GM03348 (cell line): ENCODE results near the gene DMBT1.
"Not testable (repeated sequence)": the region's sequence is repeated elsewhere in the genome, so short reads cannot be mapped to it uniquely, and the experiment has no call there.

Source experiments
- DNase-seq: peaks from one replicate; pipeline ENCODE4 v3.0.0; 2012; ENCODE audit warnings: low spot score

The DMBT1 gene

GRCh38 chr10:122586070-122586469 is 25.5 kb downstream of the DMBT1 start:
- not testable (repeated sequence) for DNase-seq

- DNase-seq: no peak
Measured at GRCh38 chr10:122587098-122587760, 26.7 kb downstream of the DMBT1 start.

- DNase-seq: no peak
Measured at GRCh38 chr10:122588381-122588780, 27.8 kb downstream of the DMBT1 start.

GRCh38 chr10:122590153-122590552 is 29.6 kb downstream of the DMBT1 start:
- DNase-seq: no peak

DNA sequence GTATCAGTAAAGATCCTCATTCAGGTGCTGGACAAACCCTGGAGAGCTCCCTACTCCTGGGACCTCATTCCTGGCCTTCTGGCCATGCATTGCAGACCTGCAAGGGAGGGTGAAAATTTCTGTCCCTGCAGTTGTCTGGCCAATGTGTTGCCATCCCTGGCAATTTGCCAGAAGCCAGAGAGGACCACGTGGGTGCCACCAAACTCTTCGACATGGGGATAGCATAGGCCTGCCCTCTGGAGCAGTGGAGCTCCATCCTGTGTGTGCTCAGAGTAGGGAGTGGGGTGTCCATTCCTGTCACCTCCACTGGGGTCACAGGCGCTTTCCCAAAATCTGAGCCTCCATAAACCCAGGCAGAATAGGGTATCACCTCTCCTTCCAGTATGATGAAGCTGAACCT is 31.2 kb downstream of the DMBT1 start:
- DNase-seq: no peak

- no peak for DNase-seq
Measured at GRCh38 chr10:122592161-122592560, 31.6 kb downstream of the DMBT1 start.

- no peak for DNase-seq
Measured at GRCh38 chr10:122617476-122618270, 57.1 kb downstream of the DMBT1 start.

- DNase-seq: no peak
Measured at GRCh38 chr10:122618461-122619165, 58.1 kb downstream of the DMBT1 start.

DNA sequence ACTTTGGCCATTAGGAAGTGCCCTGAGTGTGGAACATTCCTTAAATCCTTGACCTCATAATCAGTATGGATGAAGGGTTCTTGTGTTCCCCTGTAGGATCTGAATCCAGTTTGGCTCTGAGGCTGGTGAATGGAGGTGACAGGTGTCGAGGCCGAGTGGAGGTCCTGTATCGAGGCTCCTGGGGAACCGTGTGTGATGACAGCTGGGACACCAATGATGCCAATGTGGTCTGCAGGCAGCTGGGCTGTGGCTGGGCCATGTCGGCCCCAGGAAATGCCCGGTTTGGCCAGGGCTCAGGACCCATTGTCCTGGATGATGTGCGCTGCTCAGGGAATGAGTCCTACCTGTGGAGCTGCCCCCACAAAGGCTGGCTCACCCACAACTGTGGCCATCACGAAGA is 60.4 kb downstream of the DMBT1 start:
- not testable (repeated sequence) for DNase-seq

GRCh38 chr10:122624546-122624945 is 64.0 kb downstream of the DMBT1 start:
- DNase-seq: no peak

GRCh38 chr10:122630526-122630925 is 70.0 kb downstream of the DMBT1 start:
- no peak for DNase-seq

- no peak for DNase-seq
Measured at GRCh38 chr10:122632031-122632430, 71.5 kb downstream of the DMBT1 start.

- DNase-seq: no peak
Measured at GRCh38 chr10:122632576-122632975, 72.0 kb downstream of the DMBT1 start.

DNA sequence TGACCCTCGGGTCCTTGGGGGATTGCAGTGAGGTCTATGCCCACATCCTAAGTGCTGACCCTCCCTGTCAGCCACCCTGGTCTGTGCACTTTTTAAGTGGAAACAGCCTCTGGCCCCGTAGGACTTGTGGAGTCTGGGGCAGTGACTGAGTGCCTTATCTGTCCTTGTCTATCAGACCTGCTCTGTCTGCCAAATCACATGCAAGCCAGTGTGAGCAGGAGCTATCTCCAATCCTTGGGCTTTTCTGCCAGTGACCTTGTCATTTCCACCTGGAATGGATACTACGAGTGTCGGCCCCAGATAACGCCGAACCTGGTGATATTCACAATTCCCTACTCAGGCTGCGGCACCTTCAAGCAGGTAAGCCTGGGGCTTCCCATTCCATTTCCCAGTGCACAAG is 76.4 kb downstream of the DMBT1 start:
- no peak for DNase-seq

GRCh38 chr10:122637376-122637775 is 76.8 kb downstream of the DMBT1 start:
- no peak for DNase-seq

- DNase-seq: no peak
Measured at GRCh38 chr10:122638106-122638505, 77.6 kb downstream of the DMBT1 start.

GRCh38 chr10:122639801-122640200 is 79.2 kb downstream of the DMBT1 start:
- no peak for DNase-seq

DNA sequence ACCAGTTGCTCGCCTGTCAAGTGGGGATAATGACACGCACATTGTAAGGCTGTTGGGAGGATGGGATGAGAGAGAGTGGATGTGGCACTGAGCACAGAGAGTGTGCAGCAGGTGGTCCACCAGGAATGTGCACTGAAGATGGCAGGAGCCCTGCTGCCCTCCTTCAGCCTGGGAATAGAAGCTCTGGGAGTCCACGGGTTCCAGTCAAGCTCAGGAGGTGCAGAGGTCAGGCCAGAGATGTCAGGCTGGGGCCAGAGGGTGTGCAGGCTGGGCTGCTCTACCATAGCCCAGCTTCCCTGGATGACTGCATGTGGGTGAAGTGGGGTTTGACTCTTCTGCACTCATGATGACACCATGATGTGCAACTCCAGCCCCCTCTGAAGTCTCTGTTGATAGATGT is 80.4 kb downstream of the DMBT1 start:
- DNase-seq: no peak

- DNase-seq: no peak
Measured at GRCh38 chr10:122642726-122643605, 82.4 kb downstream of the DMBT1 start.

GRCh38 chr10:122643931-122644534 is 83.5 kb downstream of the DMBT1 start:
- DNase-seq: no peak
